Stimulated activated CD4-positive, alpha-beta T cell treated with anti-CD3 and anti-CD28 coated beads, Interleukin-2, amount 100 ng/mL, for 4 hours (primary cell): ENCODE measurements around the gene C7orf33.
"Not testable (repeated sequence)": the region's sequence is repeated elsewhere in the genome, so short reads cannot be mapped to it uniquely, and the experiment has no call there.

ENCODE experiments used
- DNase-seq: peaks from one replicate; pipeline ENCODE4 v3.0.0-alpha.2; 2020; ENCODE audit warnings: low read depth

The C7orf33 gene, protein sequence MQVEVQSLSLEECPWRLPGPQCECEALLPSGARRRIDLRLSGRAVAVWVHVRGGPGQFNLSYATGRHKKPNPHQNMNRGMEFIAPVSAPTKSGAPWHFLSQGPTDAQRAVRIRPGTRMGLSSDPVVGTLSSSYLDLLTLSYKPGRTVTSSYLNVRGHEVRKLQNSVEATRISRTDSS

DNA sequence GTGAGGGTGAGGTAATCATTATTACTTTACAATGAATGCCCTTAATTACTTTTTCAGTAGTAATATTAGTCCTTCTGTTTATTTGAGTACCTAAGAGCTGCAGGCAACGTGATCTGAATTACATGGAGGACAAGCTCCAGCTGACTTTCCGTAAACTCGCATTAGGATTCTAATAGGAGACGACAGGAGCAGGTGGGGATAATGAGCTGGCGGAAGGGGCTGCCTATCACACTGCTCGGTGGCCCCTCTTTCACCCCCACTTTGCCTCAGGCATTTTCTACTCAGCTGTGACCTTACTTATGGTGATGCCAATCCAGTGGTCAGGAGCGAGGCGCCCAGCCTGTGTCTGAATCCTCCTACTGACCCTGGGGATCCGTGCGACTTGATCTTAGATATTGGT, at the start of gene C7orf33:
Gene C7orf33 (plus strand): TSS at position 296 of the 400 bp plus-strand sequence. CDS start 160 bp downstream, outside the sequence.
- no peak for DNase-seq

DNA sequence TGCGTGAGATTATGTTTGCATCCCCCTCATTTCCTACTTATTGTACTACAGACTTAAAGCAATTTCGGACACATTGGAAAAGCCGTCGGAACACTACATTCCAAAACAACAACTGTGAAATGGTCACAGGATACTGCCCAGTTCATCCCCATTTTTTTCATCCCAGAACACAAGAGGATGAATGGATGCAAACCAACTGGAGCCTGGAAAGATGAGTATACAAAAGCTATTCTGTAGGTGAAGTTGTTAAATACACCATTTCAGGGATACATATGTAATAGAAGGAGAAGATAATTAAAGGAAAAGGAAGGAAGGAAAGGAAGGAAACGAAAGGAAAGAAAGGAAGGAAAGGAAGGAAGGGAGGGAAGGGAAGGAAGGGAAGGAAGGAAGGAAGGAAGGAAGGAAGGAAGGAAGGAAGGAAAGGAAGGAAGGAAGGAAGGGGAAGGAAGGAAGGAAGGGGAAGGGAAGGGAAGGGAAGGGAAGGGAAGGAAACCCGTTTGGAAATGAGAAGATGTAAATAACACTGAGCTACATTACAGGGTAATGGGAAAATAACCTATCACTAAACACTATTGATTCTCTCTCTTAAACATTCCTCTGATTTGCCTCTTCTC, 48.6 kb upstream of the C7orf33 start:
- DNase-seq = no peak

DNA sequence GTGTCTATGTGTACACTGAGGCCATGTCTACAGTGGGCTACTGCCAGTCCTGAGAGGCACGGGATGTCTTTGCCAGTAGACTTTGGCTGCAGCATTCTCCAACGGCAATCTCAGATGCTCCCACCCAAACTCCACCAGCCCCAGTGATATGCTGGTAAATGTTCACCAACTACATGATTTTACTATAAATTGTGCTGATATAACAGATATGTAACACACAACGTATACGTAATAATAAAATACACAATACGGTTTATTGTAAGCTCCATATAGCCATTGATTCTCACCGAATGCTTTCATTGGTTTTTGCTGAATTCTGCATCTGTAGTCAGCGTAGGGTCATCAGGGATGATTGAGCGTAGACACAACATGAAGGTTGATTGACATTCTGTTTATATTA, 47.3 kb upstream of the C7orf33 start:
- no peak for DNase-seq

DNA sequence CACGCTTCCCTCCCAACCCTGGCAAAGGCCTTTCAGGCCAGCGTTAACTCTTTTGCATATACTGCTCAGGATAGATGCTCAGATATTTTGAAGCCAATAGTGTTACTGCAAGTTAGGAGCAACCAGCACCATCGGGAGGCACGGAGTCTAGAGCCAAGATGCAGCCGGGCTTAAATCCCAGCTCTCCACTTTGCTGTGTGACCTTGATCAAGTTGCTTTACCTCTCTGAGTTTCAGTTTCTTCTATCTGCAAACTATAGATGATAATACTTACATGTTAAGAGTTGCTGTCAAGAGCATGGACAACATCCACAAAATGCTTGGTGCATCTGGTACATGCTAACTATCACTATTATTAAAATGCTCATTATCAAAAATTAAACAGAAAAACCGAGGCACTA, 45.4 kb upstream of the C7orf33 start:
- DNase-seq = no peak

DNA sequence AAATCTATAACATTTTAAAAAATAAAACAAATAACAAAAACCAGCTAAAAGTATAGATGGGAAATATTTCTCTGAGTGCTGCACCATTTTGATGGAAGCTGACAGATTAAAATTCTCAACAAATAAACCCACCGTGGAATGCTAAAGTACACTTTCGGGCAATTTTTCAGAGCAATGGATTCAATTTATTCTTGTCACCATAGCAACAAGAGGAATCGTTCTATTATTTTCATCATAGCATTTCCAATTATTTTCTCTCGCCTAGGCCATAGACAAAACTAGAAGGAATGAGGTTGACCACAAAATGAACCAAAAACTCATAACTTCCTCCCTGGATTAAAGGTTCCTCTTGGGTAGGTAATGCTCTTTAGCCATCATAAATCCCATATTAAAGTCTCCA, 44.6 kb upstream of the C7orf33 start:
- no peak for DNase-seq

DNA sequence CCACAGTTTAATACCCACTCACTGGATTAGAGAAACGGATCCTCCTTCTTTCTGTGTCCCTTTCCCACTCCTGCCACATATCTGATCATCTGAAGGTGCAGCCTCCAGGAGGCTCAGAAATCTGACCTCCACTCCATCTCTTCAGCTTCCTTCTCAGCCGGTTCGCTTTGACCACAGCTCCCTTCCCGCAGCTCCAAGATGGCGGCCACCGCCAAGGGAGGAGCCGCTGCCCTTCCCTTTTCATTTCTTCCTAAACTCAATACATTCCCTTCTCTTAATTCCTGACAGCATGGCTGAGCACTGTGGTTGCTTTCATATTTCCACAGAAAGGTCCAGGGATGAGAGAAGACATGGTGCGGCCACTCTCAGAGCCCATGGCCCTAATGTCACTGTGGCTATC, 43.7 kb upstream of the C7orf33 start:
- no peak for DNase-seq

DNA sequence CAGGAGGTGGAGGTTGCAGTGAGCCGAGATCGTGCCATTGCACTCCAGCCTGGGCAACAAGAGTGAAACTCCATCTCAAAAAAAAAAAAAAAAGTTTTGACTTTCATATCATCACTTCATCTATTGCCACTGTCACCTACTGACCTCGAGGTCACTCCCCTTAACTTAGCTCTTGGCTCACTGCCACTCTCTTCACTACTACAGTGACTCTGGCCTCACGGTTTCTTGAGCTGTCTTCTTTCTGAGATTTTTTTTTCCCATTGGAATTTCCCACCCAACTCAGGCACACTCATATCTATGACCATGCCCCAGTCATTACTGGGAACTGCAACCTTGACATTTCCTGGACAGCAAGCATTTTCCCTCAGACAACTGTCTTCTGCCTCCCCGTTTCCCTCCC, 42.6 kb upstream of the C7orf33 start:
- DNase-seq = no peak

DNA sequence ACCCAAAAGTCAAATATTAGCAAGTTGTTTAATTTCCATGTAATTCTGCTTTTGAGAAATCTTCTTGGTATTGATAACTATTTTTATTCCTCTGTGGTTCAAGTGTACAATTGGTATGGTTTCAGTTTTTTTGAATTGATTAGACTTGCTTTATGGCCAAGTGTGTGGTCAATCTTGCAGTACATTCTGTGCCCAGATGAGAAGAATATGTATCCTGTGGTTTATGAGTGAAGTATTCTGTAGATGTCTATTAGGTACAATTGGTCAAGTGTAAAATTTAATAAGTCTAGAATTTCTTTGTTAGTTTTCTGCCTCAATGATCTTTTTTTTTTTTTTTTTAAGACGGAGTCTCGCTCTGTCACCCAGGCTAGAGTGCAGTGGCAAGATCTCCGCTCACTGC, 36.6 kb upstream of the C7orf33 start:
- no peak for DNase-seq

DNA sequence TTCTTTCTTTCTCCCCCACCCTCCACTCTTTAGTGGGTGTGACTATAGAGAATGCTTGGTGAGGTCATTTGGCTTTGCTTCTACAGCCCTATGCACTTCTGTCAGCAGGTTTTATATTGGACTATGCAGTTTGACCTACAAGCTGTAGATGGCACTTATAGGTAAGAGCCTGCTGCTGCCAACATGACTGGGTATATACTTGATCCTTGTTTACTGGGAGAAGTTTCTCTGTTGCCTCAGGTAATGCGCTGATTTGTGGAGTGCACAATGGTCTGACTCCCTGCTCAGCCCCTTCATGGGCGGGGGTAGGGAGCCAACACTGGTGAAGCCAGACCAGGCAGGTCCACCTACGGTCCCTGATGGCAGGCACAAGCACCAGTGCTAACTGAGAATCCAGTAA, 33.7 kb upstream of the C7orf33 start:
- DNase-seq = no peak

DNA sequence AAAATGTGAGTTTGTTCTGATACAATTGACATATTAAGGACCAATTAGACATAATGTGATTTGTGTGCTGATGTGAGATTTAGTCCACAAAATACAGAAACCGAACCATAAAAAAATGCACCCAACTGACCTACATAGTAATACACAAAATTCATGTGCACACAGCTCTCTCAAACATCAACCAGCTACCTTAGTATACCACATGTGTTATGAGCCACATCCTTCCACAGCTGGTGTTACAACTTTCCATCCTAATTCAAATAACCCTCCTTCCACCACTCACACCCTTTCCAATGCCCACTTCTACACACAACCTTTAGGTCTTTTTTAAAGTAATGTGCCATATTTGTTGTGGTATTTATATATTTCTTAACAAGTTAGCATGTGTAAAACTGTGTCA, 31.7 kb upstream of the C7orf33 start:
- no peak for DNase-seq

DNA sequence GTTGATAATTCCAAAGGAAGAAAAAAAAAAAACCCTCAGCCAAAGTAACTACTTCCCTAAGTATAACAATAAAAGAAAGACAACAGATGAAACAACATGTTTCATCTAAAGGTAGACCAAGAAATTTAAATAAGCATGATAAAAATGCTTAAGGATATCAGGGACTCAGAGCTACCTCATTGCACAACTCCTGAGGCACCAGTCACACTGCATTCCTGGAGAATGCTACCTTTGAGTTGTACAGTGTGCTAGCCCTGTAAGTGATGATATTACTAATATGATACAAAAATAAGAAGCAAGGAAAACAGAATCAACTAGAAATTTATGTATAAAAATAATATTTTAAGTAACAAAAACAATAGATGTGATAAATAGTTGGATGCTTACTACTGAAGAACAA, 29.5 kb upstream of the C7orf33 start:
- no peak for DNase-seq

DNA sequence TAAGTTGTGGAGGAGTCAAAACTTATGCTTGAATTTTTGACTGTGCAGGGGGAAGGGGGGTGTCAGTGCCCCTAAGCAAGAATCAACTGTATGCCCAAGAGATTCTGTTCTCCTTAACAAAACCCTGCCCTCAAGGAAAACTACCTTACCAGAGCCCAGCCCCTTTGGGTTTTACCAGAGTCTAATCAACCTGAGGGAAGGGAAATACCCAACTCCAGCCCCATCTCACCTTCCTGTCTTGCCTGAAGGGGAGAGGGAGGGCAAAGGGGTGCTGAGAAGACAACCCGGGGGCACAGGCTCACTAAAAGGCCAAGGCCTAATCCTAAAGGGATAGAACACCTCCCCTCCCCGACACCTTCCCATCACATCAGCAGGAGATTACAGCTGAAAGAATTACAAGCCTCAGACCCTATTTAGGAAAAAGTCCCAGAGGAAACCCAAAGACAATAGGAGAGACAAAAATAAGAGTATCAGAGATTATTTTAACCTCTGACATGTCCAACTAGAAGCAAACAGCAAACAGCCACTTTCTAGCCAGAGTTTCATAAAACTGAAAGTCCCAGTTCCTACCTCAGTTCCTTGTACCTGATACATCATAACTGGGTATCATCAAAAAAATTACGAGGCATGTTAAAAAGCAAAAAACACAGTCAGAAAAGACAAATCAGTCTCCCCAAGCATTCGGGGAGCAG, 26.8 kb upstream of the C7orf33 start:
- no peak for DNase-seq

DNA sequence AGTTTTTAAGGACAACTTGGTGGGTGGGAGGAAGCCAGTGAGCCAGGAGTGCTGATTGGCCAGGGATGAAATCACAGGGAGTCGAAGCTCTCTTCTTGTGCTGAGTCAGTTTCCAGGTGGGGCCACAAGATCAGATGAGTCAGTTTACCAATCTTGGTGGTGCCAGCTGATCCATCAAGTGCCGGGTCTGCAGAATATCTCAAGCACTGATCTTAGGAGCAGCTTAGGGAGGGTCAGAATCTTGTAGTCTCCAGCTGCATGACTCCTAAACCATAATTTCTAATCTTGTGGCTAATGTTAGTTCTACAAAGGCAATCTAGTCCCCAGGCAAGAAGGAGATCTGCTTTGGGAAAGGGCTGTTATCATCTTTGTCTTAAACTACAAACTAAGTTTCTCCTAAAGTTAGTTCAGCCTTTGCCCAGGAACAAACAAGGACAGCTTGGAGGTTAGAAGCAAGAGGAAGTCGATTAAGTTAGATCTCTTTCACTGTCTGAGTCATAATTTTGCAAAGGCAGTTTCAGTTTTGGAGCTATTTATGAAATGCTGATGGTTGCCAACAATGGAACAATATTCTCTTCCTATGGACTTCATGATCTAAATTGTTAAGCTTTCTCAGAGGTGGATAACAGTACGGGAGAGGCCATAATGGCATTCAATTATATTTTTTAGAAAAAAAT, 26.2 kb upstream of the C7orf33 start:
- DNase-seq = peak; percentile 16

DNA sequence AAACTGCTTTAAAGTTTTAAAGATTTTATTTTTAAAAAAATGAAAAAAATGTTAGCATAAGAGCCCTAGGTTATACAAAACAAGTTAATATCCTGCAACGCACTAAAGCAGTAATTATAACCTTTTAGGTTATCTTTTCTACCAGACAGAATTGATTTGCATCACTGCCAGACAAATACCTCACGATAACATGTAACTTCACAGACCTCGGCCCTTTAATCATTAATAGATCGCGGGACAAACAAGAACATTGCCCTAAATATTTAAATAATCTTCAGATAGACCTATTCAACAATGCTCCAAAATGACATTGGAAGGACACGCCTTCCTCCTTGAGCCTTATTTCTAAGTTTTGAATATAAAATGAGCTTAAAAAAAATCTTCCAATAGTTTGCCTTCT, 23.8 kb upstream of the C7orf33 start:
- no peak for DNase-seq

DNA sequence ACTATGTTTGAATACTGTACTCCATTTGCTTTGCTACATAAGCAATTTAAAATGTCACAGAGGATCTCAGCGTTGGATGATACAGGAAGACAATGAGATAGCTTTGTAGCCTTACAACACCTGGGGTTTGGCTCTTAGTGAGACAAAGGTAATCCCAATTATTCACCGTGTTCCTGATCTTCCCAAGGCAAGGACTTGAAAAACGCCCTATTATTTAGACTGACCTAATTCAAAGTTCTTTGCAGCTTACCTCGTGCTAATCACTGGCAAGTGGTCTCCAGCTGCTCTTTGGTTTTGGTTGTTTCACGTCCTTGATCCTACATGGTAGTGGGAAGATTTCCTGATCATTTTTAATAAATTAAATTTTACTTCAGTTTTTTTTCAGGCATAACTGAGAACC, 23.0 kb upstream of the C7orf33 start:
- DNase-seq = no peak

DNA sequence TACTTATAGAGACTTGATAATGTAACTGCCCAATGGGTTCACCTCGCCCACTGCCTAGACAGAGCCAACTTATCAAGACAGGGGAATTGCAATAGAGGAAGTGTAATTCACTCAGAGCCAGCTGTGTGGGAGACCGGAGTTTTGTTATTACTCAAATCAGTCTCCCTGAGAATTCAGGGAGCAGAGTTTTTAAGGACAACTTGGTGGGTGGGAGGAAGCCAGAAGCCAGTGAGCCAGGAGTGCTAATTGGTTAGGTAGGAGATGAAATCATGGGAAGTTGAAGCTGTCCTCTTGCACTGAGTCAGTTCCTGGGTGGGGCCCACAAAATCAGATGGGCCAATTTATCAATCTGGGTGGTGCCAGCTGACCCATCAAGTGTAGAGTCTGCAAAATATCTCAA, 20.1 kb upstream of the C7orf33 start:
- DNase-seq = no peak

DNA sequence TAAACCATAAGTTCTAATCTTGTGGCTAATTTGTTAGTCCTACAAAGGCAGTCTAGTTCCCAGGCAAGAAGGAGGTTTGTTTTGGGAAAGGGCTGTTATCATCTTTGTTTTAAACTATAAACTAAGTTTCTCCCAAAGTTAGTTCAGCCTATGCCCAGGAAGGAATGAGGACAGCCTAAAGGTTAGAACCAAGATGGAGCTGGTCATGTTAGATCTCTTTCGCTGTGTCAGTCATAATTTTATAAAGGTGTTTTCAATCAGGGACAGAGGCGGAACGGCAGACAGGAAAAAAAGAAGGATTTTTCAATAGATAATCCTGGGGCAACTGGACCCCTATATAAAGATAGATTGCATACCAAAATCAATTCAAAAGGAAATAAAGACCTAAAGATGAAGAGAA, 19.6 kb upstream of the C7orf33 start:
- not testable (repeated sequence) for DNase-seq

DNA sequence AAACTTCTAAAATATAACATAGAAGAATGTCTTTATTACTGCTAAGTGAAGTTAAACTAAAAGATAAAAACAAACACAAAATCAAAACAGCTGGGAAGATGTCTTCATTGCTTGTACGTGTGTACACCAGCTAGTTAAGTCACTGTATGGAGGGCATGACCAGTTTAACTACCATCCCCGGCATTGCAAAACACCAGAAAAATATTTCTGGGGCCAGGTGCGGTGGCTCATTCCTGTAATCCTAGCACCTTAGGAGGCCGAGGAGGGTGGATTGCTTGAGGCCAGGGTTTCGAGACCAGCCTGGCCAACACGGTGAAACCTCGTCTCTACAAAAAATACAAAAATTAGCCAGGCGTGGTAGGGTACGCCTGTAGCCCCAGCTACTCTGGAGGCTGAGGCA, 19.2 kb upstream of the C7orf33 start:
- no peak for DNase-seq

DNA sequence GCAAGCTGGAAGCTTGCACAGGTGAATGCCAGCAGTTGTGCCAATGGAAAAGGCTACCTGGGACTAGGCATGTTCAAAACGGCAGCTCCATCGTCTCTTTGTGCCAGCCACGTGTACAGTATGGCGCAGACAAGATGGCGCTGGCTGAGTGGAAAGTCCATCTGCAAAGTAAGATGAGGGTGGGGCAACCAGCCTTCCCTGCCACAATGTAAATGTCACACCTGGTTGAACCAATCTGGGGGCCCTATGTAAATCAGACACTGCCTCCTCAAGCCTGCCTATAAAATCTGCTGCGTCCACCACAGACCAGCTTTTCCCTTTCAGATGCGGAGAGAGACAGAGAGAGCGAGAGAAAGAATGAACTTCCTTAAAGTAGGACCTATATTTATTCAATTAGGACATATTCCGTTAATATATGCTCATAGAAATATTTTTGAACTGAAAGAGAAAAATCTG, 18.5 kb upstream of the C7orf33 start:
- no peak for DNase-seq

DNA sequence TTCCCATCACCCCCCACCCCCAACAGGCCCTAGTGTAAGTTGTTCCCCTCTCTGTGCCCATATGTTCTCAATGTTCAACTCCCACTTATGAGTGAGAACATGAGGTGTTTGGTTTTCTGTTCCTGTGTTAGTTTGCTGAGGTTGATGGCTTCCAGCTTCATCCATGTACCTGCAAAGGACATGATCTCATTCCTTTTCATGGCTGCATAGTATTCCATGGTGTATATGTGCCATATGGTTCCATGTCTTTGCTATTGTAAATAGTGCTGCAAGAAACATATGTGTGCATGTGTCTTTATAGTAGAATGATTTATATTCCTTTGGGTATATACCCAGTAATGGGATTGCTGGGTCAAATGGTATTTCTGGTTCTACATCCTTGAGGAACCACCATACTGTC, 17.0 kb upstream of the C7orf33 start:
- DNase-seq = not testable (repeated sequence)

DNA sequence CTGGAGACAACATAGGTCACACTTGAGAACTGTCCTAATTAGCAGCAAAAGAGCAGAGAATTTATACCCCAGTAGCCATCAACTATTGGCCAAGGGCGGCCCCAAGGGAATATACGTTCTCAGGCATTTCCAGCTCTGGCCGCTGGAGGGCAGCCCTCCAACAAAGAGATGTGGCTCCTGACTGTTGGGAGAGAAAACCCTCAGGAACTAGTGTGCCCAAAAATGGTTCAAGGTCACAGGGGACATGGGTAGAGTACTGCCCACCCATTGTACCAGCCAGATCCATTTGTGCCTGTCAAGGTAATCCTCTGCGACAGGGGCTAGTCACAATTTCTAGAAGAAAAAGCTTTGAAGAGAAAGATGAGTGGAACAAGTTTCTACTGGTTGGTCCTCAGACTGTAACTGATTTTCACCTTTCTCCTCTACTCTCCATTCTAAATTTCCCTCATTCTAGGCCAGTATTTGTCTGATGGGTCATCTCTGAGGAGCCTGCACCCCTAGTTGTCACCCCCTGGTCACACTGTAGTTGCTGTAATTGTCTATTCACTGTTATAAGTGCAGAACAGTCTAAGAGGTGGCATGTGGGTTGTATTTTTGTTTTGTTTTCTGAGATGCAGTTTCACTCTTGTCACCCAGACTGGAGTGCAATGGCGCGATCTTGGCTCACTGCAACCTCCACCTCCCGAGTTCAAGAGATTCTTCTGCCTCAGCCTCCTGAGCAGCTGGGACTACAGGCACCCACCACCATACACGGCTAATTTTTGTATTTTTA, 14.7 kb upstream of the C7orf33 start:
- DNase-seq = peak; percentile 51

DNA sequence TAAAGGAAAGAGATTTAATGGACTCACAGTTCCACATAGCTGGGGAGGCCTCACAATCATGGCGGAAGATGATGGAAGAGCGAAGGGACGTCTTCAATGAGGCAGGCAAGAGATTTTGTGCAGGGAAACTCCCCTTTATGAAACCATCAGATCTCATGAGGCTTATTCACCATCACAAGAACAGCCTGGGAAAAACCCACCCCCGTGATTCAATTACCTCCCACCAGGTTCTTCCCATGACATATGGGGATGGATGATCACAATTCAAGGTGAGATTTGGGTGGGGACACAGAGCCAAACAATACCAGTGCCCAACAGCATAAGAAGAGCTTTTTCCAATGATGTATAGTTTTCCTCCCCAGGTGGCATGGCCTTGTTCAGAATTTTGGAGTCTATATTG, 11.2 kb upstream of the C7orf33 start:
- no peak for DNase-seq
